ENCODE results near the gene HM13. TPM values are rescaled to one million over a fixed set of nuclear protein-coding genes. Genes with fewer than 3 reads are reported as not detected.

HM13 gene
- total and polyA plus RNA-seq, 2 of the 13 experiments (the other 11 are each of a cell fraction or from before 2014, with no cell fraction given) = 118 to 243 TPM

- TF ChIP-seq ARID4A (CRISPR knock-in tag; IDR thresholded peaks at IDR 0.05; ENCODE audit: borderline replicate concordance) (peak; percentile 96), ATM (IDR thresholded peaks at IDR 0.05; ENCODE audit: borderline replicate concordance) (no peak), ZNF18 (CRISPR knock-in tag; IDR thresholded peaks at IDR 0.05; ENCODE audit: insufficient replicate concordance) (peak; percentile 51), CCDC6 (CRISPR knock-in tag; IDR thresholded peaks at IDR 0.05) (peak; percentile 89; the same call in 1 of the 2 replicates), ZZZ3 (CRISPR knock-in tag; IDR thresholded peaks at IDR 0.05; ENCODE audit: borderline replicate concordance) (peak; percentile 95), TBL1XR1 (IDR thresholded peaks at IDR 0.05; ENCODE audit: borderline replicate concordance, low read length, partially characterized antibody) (no peak), GFI1 (CRISPR knock-in tag; IDR thresholded peaks at IDR 0.05; ENCODE audit: borderline replicate concordance) (peak; percentile 40; the same call in 1 of the 2 replicates), UBTF (CRISPR knock-in tag; IDR thresholded peaks at IDR 0.05) (peak; percentile 66; the same call in 1 of the 2 replicates), HMG20B (CRISPR knock-in tag; conservative IDR thresholded peaks at IDR 0.05) (no peak), TRAFD1 (CRISPR knock-in tag; IDR thresholded peaks at IDR 0.05; ENCODE audit: borderline replicate concordance) (no peak), ZC3H4 (CRISPR knock-in tag; IDR thresholded peaks at IDR 0.05; ENCODE audit: borderline replicate concordance) (no peak), ZNF451 (CRISPR knock-in tag; IDR thresholded peaks at IDR 0.05) (no peak; the same call in 1 of the 2 replicates), HIC2 (CRISPR knock-in tag; IDR thresholded peaks at IDR 0.05; ENCODE audit: low read depth) (peak; percentile 6; the same call in 1 of the 2 replicates), KLF16 (CRISPR knock-in tag; IDR thresholded peaks at IDR 0.05) (peak in 1 of 2 experiments; percentile 82; a peak in 2 of 4 replicates), ZNF619 (CRISPR knock-in tag; IDR thresholded peaks at IDR 0.05) (peak; percentile 94), ZNF441 (CRISPR knock-in tag; IDR thresholded peaks at IDR 0.05; ENCODE audit: borderline replicate concordance) (peak; percentile 64)
These were observed 32.9 kb downstream of the HM13 start (continued) for GRCh38 chr20:31547017-31547675.

Data from HepG2 (cell line).